Stimulated activated CD4-positive, alpha-beta T cell treated with anti-CD3 and anti-CD28 coated beads, Interleukin-12 subunit alpha, Interleukin-12 subunit beta, amount 100 ng/mL, for 24 hours (primary cell): ENCODE results near the gene CLC.
"Not testable (repeated sequence)": the region's sequence is repeated elsewhere in the genome, so short reads cannot be mapped to it uniquely, and the experiment has no call there.

Experiments
- DNase-seq, 2 experiments: peaks; one replicate each; pipeline ENCODE4 v3.0.0-alpha.2; 2020; ENCODE audit warnings: low read depth in 2 of 2

CLC gene

GRCh38 chr19:39729594-39729993 is 8.2 kb downstream of the CLC start:
- no peak for DNase-seq

DNA sequence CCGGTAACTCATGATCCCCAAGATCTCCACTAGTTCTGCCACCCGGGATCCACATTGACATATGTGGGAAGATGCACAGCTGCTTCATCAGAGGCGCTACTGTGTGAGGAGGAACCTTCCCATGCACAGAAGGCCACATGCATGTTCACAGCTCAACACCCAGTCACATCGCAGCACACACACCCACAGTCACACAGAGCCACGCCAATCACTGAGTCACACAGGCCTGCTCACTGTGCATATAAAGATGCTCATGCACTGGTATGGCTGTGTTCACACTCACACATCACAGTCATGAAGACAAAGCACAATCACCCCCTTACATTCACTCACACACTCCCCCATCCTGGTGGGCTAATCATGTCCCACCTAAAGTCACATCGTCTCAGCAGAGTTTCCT is 9.8 kb downstream of the CLC start:
- no peak for DNase-seq

DNA sequence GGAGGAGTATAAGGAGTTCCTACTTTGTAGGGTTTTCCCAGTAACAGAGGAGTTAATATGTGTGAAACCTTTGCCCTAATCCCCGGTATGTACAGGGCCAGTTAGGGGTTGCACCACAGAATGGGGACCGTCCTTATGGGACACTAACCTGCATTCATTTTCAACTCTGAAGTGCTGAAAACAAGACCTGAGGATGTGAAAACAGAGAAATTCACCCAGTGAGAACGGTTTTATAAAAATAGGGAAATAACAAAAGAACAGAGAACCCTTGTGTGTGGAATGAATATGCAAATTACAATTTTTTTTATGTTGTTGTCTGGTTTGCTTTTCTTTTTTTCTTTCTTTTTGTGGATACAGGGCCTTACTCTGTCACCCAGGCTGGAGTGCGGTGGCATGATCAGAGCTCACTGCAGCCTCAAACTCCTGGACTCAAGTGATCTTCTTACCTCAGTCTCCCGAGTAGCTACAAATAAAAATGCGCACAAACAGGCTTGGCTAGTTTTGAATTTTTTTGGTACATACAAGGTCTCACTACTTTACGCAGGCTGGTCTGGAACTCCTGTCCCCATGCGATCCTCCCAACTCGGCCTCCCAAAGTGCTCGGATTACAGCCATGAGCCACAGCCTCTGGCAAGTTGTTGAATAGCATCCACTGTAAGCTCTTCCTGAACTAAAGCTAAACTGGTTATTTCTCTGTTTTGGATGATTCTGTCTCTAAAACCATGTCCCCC is 10.6 kb downstream of the CLC start:
- no peak for DNase-seq

GRCh38 chr19:39725995-39726394 is 11.8 kb downstream of the CLC start:
- no peak for DNase-seq

DNA sequence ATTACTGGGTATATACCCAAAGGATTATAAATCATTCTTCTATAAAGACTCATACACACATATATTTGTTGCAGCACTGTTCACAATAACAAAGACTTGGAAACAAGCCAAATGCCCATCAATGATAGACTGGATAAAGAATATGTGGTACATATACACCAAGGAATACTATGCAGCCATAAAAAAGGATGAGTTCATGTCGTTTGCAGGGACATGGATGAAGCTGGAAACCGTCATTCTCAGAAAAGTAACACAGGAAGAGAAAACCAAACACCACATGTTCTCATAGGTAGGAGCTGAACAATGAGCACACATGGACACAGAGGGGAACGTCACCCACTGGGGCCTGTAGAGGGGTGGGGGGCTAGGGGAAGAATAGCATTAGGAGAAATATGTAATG is 17.7 kb downstream of the CLC start:
- not testable (repeated sequence) for DNase-seq

- DNase-seq = no peak
Measured at GRCh38 chr19:39710333-39710890, 27.4 kb downstream of the CLC start.

DNA sequence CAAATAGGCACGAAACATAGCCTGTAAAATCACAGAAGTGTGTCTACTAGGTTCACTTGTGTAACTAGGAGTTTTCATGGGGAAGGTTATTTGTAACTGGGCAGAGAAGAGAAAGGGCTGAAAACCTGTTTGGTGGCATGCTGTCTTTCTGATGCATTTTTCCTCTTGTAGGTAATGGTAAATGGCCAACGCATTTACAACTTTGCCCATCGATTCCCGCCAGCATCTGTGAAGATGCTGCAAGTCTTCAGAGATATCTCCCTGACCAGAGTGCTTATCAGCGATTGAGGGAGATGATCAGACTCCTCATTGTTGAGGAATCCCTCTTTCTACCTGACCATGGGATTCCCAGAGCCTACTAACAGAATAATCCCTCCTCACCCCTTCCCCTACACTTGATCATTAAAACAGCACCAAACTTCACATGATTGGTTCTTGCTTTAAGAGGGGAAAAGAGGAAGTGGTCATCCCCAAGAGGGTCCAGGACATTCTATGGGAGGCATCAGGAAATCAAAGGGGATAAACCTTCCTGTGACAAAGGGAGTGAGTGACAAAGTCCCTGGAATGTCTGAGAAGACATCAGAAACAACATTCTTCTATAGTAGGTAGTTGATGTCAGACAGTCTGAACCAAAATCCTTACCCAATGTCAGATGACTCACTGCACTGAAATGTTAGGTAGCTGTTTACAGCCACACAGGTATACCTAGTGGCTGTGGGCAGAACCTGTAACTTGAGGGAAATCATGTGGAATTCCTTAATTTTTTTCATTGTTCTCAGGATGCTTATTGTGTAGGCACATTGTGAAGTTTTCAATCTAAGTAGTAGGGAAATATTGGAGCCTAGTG is 28.6 kb downstream of the CLC start:
- DNase-seq = no peak

DNA sequence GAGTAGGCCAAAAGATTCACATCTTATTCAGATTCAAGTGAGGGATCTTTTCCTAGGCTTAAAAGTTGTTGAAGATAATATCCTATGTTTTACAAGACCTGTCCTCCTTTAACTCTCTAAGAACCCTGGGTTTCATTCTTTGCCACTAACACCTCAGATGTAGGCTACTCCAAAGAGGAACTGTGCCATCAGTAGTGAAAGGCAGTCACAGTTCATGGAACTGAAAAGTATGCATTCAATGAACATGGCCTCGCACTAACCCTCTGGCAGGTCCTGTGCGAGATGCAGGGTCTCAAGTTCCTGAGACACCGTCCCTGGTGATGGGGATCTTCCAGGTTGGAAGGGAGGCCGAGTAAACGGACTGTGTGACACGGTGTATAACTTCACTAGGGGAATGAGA is 29.2 kb downstream of the CLC start:
- DNase-seq = no peak

DNA sequence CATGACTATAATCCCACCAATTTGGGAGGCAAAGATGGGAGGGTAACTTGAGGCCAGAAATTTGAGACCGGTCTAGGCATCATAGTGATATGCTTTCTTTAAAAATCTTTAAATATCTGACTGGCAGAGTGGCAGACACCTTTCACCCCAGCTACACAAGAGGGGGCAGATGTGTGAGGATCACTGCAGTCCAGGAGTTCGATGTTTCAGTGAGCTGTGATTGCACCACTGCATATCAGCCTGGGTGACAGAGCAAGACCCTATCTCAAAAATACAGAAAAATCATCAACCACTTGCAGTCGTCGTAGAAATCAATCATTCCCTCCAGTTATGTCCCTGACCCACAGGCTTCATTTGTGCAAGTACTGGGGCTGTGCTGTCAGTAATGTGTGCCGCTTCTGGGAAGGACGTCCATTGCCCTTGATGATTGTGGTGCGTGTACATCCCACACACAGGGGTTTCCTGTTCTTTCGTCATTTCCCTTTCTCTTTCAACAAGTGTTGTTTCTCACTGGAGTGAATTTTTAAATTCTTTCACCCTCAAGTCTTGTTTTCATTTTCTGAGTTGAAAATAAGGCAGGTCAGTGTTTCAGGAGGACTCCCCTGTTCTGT is 32.1 kb downstream of the CLC start:
- DNase-seq = no peak

GRCh38 chr19:39704181-39705044 is 33.4 kb downstream of the CLC start, which contains the start of gene LGALS14:
Gene LGALS14, plus strand, starts transcription at chr19:39704481. Its CDS starts 48 bp downstream, at chr19:39704529.
- DNase-seq = no peak

- DNase-seq = no peak
Measured at GRCh38 chr19:39701291-39701690, 36.5 kb downstream of the CLC start.

DNA sequence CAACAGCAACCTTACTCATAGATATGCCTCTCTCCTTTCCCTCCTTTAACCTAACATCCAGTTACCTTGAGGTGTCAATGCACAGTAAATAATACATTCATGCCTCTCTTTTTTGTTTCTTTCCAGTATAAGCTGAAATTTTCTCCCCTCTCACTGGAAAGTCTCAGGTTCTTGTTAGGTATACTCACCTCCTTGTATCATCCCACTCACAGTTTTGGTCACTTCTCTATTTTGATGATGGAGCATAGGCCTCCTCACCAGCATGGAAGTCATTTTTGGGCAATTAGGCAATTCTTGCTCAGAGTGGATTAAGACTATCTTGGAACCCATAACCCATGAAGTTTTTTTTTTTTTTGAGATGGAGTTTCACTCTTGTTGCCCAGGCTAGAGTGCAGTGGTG is 39.3 kb downstream of the CLC start:
- DNase-seq = no peak

DNA sequence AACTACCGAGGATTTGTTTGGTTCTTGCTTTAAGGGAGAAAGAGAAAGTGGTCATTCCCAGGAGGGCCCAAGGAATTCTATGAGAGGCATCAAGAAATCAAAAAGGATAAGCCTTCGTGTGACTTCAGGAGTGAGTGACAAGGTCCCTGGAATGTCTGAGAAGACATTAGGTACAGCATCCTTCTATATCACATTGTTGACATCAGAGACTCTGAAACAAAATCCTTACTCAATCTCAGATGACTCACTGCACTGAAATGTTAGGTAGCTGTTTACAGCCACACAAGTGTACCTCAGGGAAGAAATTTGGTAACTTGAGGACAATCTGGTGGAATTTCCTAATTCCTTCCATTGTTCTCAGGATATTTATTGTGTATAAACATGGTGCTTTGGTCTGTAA is 41.4 kb downstream of the CLC start:
- DNase-seq = no peak

GRCh38 chr19:39695759-39696158 is 42.1 kb downstream of the CLC start:
- no peak for DNase-seq

DNA sequence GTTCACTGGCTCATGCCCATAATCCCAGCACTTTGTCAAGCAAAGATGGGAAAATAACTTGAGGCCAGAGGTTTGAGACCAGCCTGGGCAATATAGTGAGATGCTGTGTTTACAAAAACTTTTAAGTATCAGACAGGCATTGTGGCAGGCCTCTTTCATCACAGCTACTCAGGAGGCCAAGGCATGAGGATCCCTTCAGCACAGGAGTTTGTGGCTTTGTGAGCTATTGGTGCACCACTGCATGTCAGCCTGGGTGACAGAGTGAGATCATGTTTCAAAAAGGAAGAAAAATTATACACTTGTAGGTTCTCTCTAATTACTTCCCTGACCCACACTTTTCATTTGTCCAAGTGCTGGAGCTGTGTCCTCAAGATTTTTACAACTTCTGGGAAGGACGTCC is 45.0 kb downstream of the CLC start:
- DNase-seq = no peak

DNA sequence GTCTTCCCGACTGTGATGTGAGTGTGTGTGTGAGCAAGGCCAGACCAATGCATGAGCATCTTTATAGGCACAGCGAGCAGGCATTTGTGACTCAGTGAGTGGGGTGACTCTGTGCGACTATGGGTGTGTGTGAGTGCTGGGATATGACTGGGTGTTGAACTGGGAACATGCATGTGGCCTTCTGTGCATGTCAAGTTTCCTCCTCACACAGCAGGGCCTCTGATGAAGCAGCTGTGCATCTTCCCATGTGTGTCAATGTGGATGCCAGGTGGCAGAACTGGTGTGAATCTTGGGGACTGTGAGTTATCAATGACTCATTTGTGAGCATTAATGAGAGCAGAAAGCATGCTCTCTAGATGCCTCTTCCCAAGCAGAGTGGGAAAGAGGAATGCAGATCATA is 45.7 kb downstream of the CLC start:
- DNase-seq = no peak

- DNase-seq = not testable (repeated sequence)
Measured at GRCh38 chr19:39688637-39689036, 49.2 kb downstream of the CLC start.

GRCh38 chr19:39686739-39687138 is 51.1 kb downstream of the CLC start:
- DNase-seq = no peak

GRCh38 chr19:39684267-39684666 is 53.6 kb downstream of the CLC start:
- no peak for DNase-seq

- no peak for DNase-seq
Measured at GRCh38 chr19:39681416-39681815, 56.4 kb downstream of the CLC start.
